Hematopoietic multipotent progenitor cell treated with erythropoietin and hydrocortisone succinate and interleukin-3 and kit ligand, for 6 days (in vitro differentiated cells): ENCODE results near the gene IFFO2.

Experiments used
- DNase-seq: peaks from one replicate; pipeline ENCODE4 v3.0.0-alpha.2; 2015

IFFO2 gene

DNA sequence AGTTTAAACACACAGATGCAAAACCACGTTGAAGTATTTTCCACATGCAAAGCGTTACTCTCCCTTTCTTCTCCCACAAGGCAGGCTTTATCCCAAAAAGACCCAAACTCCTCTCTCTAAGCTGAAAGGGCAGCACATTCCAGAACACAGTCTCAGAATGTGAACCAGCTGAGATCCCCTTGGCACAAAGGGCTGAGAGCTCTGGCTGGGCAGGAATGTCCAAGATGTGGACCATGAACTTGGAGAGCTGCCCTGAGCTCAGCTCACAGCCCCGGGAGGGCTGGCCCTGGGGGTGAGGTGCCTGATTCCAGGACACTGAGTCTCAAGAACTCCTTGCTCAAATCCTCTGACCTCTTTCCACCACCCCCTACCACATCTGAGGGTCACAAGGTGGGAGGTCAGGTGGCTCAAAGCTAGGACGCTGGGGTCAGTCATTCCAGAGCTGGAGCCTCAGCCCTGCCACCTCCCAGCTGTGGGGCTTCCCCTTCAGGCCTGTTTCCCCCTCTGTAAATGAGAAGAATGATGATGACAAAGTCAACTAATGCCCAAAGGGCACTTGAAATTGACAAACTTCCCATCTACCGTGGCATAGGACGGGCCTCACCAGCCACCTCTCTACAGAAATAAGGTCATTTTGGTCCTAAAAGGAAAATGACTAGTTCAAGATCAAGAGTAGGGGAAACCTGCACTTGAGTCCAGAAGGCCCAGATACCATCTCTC is 65.6 kb downstream of the IFFO2 start:
- no peak for DNase-seq

DNA sequence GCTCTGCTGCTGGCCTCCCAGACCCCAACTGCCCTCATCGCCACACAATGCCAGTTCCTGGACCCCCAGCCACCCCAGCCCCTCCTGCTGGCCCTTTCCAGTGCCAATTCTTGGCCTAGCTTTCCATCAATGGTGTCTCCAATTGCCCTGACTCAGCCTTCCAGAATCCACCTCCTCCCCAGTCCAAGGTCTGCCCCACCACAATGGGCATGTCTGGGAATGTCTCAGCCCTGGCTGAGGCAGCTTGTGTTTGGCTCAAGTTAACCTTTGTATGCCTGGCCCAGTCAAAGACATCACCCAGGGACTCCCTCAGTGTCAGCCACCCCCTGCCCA is 70.5 kb downstream of the IFFO2 start:
- DNase-seq, result no peak

DNA sequence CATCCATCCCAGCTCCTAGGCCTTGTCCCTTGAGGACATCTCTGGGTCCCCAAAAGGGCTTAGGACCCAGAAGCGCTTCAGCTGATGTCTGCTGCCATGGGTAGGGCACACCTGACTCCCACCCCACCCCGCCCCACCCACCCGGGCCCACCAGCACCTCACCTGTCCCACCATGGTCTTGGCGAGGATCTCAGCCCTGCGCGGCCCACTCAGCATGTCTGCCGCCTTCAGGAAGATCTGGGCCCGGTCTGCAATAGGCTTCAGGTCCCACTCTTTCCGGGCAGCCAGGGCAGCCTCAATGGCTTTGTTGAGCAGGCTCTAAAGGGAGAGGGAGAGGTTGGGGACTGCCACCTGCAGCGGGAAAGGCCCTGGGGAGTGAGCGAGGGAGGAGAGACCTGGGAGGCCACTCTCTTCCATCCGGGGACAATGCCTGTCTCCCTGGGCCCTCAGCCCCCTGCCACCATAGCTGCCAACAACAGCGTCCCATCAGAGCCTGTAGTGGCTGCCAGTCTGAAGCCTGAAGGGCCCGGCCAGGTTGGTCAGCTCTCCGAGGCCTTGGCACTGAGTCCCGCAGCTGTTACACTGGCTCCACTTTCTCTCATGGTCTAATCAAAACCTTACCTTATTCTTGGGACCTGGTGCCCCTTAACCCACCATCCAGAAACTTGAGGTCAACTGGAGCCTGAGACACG is 71.0 kb downstream of the IFFO2 start:
- DNase-seq, result no peak

DNA sequence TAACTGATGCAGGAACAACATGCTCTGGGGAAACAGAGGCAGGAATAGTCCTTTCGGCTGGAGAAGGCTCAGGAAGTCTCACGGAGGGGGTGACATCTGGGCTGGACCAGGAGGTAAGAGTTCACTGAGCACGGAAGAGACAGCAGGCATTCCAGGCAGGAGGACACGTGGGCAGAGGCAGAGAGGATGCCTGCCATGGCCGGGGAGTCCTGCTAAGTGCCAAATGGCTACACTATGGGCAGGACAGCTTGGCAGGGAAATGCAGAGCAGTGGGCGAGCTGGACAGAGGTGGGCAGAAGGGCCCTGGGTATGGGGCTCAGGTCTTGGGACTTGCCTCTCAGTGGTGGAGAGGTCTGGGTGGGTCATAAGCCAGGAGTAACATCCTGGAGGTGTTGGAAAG is 71.7 kb downstream of the IFFO2 start:
- no peak for DNase-seq

DNA sequence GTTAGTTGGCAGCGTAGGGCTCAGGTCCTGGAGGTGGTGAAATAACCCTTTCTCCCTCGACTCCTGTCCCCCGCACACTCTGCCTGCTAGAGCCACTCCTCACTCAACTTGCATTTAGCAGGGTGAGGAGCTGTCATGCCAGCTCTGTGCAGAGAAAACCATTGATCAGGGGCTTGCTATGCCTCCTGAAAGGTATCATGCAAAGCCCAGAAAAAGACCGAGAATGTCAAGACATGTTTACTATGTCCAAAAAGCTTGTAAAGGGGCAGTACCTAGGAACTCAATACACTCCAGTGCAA is 72.1 kb downstream of the IFFO2 start:
- DNase-seq, result no peak

DNA sequence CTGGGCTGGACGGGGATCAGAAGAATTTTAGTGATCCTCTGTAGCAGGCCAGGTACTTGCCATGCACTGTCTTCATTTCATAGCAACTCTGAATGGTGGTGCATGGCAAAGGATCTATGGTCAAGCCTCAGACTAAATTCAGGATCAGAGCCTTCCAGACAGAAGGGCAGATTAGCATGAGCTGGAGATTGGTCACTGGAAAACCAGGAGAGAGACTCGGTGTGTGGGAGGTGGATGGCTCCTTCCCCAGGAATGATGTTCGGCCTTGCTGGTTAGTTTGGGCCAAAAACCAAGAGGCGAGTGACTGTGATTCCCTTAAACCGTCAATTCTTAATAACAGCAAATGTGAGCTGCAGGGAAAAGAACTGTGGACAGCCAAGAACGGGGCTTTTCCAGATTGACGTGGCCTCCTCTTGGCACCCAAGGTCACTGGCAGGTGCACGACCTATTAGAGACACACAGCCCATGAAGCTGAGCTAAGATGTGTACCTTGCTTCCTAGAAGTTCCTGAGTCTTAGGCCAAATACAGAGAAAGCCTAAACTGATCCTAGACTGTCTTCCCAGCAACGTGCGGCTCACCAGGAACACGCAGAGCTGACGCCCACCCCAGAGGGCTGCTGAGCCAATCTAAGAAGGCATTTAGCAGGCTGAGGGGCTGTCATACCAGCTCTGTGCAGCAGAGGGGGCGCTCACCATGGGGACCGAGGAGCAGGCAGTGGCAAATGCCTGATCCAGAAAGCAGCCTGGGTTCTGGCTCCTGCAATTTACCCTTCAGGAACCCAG is 72.6 kb downstream of the IFFO2 start:
- DNase-seq, result peak; percentile 83

DNA sequence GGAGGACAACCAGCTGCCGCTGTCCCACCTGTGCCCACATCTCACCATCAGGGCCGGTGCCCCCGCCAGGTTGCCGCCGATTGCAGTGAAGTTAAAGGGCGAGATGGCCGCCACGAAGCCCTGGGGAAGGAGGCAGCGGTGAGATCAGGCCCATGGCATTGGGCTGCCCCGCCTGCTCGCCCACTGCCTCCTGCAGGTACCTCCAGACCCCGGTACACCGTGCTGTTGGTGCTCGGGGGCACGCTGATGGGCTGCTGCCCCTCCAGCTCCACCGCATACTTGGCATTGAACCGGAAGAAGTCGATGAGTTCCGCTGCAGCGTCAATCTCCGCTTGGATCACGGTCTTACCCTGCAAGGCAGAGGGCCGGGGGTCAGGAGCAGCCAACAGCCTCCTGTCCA is 73.4 kb downstream of the IFFO2 start:
- no peak for DNase-seq

DNA sequence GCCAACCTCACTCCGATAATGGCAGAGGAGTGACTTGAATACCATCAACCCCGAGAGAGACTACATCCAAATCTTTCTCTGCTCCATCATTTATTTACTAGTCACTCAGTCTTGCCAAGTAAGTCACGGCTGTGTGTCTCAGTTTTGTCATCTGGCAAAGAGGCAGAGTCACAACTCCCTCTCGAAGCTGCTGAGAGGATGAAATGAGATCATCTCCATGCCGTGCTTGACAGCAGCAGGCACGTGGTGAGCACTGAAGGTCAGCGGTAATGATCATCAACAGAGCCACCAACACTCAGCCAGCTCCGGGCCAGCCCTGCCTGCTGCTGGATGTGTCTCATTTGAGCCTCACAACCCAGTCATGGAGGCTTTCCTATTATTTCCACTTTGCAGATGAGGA is 74.0 kb downstream of the IFFO2 start:
- DNase-seq, result no peak

DNA sequence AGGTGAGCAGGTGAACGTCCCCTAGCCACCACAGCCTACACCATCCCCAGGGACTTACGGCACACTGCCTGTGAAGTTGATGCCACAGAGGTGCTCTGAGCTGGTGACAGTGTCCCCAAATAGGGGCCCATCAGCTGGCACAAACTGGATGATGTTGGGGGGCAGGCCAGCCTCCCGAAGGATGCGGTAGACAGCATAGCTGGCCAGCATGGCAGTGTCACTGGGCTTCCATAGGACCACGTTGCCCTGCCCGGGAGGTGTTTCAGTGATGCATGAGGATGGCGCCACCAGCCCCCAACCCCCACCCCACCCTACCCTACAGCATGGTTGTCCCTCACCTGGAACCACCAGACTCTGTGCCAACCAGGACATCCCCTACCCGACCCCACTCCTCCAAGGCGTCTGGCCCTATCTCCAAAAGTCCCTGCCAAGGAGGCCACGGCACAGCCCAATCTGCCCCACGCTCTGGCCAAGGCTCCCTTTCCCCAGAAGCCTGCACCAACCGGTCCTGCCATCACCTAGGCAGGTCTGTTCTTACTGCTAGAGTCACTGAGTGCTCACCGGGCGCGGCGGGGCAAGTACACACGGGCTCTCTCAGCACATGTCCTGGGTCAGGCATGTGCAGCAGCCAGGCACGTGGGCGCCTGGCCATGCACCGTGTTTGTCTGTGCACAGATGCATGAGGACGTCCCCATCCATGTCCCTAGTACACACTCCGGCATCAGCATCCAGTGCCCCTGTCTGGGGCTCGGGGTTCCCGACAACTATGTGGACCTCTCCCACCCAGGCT is 74.6 kb downstream of the IFFO2 start:
- DNase-seq, result no peak

DNA sequence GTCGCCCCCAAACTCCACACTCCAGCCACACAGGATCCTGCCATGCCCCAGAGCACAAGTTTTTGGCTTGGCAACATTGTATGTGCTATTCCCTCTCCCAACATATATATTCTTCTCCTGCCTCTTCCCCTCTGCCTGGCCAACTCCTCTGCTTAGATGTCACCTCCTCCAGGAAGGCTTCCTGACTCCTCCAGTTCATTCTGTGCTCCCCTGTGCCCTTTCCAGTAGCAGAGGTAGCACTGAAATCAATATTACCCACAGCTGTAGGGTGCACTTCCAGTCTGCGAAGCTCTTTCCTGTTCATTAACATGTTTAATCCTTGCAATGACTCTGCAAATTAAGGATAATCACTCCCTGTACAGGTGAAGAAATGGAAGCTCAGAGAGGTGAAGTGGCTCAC is 75.3 kb downstream of the IFFO2 start:
- no peak for DNase-seq

DNA sequence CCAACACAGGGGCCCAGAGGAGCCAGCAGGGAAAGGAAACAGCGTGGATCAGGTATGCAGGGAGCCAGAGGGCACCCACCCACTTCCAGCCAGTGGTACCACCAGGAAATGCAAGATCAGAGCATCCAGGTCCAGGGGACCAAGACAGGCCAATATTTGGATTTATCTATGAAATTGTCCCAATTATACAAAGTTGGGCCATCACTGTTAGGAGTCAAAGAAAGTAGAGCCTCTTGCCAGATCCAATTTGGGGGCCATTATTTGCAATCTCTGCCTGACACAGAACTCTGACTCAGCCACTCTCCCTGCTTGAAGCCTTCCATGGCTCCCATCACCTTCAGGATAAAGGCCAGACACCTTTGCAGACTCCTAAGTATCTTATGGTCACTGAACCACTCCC is 75.9 kb downstream of the IFFO2 start:
- no peak for DNase-seq

DNA sequence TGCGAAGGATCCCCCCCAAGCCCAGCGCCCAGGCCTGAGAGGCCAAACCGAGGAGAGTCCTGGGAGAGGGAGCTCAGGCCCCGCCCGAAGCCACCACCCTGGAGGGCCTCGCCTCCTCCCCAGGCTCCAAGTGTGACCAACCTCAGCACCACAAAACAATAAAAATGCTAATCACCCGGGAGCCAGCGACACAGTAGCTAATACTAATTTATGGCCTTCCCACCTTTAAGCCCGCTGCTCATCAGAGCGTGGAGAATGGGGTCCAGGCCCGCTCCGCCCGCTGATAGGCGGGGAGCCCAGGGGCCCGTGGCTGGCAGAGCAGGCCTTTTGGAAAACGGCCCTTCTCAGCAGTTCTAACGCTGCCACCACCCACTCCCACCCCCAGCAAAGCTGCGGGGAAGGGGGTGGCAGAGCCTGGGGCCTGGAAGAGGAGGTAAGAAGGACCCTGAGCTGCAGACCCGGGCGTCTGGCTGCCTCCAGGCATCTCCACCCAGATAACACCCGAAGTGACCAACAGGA is 76.6 kb downstream of the IFFO2 start:
- no peak for DNase-seq

DNA sequence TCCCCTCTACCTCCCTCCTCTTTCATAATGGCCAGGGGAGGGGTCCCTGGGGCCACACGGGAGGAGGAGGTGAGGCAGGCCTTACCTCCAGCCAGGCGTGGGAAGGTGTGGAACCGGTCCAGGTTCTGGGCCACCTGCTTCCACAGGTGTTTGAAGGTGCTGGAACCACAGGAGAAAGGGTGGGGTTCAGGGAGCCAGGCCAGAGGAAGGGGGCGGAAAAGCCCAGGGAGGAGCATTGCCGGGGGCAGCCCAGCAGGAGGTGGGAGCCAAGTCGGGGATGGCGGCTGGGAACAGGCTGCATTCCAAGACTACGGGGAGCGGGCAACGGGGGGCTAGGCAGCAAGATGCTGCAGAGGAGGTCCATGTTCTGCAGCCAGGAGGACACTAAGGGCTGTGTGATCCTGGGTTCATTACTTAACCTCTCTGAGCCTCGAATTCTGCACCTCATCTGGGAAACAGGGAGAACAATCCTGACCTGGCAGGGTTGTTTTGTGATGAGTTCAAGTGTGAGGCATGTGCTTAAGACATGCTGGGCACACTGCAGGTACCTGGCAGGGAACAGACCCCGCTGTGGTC is 77.2 kb downstream of the IFFO2 start:
- DNase-seq, result no peak

DNA sequence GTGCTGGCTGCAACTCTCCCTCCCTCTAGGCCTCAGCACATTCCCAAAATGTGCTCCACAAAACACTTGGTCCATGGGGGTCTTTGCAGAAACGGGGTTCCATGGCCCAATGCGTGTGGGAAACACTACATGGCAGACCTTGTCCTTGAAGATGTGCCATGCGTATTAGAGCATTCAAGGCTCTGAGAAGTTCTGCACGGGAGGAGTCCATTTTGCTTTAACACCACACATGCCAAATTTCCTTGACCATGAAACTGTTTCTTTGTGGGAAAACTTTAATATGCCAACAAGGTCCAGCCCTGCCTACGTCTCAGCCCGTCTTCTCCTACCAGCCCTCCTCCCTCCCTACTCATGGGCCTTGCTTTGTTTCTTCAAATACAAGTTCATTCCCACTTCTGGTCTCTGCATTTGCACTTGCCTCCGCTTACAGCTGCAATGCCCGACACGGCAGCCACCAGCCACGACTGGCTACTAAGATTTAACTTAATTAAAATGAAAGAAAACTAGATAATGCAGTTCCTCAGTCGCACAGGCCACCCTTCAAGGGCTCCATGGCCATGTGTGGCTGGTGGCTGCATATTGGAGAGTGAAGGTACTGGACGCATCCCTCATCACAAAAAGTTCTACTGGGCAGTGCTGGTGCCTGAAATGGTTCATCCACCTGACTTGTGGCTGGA is 77.8 kb downstream of the IFFO2 start:
- DNase-seq, result no peak

DNA sequence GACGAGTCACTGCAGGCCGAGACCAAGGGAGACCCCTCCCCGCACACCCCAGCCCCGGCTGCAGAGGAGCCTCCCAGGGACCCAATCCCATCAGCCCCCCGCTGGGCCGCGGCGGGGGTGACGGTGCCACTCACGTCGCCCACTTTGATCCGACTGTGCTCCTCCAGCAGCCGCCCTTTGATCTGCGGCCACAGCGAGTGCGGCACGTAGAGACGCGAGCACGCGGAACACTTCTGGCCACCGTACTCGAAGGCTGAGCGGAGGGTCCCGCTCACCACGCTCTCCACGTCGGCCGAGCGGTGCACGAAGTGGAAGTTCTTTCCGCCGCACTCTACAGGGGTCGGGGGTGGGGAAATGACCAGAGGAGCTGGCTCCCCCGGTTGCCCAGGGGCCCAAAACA is 79.2 kb downstream of the IFFO2 start:
- DNase-seq, result no peak

DNA sequence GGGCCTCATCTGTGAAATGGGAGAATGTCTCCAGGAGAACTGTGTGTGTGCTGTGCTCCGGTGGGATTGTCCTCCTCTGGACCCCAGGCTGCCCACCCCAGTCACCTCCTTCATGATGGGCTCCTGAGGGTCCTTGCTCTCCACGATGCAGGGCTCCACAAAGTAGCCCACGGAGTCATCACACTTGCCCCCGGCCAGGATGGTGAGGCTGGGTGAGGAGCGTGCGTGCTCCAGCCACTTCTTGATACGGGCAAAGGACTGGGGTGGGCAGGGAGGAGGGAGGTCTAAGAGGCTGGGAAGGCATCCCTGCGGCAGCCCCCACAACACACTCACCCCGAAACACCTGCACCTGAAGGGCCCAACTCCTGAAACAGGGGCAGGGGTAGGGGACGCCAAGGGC is 80.3 kb downstream of the IFFO2 start:
- DNase-seq, result no peak

DNA sequence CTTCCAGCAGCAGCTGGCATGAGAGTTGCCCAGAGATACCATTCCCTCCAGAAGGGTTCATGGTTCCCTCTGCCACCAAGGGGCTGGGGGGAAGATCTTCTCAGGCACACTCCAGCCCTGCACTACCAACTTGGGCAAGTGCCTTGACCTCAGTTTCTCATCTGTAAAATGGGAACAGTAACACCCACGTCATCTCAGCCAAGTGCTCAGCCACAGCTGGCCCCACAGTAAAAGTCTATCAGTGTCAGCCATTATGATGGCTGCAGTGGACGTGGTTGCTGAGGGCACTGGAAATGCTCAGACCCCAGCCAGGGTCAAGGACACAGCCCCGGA is 80.7 kb downstream of the IFFO2 start:
- DNase-seq, result no peak

DNA sequence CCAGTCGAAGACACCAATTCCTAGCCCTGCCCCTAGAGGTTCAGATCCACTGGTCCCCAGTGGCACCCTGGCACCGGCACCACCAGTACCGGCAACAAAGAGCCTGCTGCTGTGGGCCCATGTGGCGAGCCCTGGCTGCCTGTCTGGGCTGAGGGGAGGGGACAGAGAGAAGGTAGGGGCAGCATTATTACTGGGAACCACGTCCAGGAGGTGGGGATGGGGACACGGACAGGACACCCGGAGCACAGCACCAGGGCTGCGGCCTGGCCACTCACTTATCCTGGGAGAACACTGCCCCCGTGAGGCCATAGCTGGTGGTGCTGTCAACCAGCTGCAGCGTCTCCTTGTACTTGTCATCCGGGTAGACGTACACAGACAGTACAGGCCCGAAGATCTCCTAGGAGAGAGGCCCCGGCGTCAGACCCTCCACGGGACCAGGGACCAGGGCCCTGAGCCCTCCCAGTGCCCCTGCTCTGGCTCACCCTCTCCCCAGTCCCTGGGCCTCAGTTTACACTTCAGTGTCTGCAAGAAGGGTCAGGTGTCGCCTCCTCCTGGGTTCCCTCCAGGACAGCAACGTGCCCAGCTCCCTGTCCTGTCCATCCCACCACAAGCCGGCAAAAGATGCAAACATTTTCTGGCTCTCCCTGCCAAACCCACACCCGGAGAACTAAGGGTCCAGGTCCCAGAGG is 81.2 kb downstream of the IFFO2 start:
- peak; percentile 84 for DNase-seq

DNA sequence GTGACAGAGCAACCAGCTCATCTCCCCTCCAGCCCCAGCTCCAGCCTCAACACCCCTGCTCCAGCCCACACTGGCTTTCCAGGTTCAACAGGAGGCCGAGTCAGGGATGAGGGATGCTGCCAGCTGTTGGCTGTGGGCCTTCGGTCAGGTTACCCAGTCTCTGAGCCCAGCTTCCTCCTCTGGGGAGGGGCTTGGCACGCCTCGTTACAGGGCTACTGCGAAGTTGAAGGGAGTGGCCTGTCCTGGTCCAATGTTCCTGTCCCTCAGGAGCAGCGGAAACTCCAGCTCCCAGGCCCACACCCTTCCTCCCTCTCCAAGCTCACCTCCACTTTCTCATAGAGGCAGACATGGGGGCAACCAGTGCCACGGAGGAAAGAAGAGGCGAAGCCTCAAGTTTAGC is 81.9 kb downstream of the IFFO2 start:
- DNase-seq, result no peak

DNA sequence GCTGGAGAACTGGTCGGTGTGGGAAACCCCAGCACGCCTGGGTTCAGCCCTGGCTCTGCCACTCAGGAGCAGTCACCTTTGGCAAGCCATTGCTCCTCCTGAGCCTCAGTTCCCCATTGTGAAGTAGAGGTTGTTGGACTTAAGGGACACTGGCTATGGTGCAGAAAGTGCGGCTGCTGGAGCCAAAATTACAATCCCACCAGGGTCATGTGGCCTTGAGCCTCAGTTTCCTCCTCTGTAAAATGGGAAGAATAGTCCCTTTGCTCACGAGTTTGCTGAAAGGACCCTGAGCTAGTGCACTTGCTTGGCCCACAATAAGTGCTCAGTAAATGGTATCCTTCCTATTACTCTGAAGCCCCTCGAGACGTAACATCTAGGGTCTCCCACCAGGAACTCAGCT is 82.4 kb downstream of the IFFO2 start:
- DNase-seq, result no peak

DNA sequence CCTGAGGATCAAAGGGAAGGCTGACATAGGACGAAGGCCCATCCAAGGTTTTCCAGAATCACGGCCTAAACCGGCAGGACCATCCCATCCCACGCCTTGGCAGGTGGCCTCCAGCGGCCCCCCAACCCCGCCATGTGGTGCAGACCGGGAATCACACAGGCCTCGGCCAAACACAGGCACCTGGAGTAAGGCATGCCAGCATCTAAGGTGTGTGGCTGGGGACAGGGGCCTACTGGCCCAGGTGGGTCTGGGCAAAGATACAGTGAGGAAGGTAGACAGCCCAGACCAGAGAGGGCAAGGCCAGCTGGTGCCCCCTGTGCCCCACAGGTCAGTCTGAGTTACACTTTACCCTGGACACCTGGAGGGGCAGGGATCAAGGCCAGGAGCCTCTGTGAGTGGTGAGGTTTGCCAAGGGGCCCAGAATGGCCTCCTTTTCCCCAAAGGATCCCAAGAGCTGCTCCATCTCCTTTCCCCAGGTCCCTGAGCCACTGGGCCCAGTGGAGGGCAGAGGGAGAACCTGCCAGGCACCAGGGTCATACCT is 84.3 kb downstream of the IFFO2 start:
- no peak for DNase-seq
